HFFc6 (cell line): ENCODE measurements around the gene IRX2. TPM values are rescaled to one million over a fixed set of nuclear protein-coding genes. Genes with fewer than 3 reads are reported as not detected.

Experiments used
- DNase-seq: peaks from one replicate; pipeline ENCODE4 v3.0.0-alpha.2; 2018
- H3K27ac Mint-ChIP-seq: 2 replicates; pipeline ENCODE4 v1.8.0; 2020; ENCODE audit warnings: mild to moderate bottlenecking, mixed read lengths
- H3K27me3 Mint-ChIP-seq: 2 replicates; pipeline ENCODE4 v1.8.0; 2021; ENCODE audit warnings: mild to moderate bottlenecking, moderate library complexity, mixed read lengths; ENCODE audit not compliant: insufficient read depth
- H3K36me3 Mint-ChIP-seq: 2 replicates; pipeline ENCODE4 v1.8.0; 2021; ENCODE audit warnings: low read depth, mixed read lengths
- H3K4me1 Mint-ChIP-seq: 2 replicates; pipeline ENCODE4 v1.8.0; 2020; ENCODE audit warnings: low read depth, mixed read lengths
- H3K4me3 Mint-ChIP-seq: 2 replicates; pipeline ENCODE4 v1.8.0; 2020; ENCODE audit warnings: mild to moderate bottlenecking, moderate library complexity, mixed read lengths
- H3K9me3 Mint-ChIP-seq: 2 replicates; pipeline ENCODE4 v1.8.0; 2020; ENCODE audit warnings: mild to moderate bottlenecking, mixed read lengths
- CTCF ChIP-seq: fragments of 200-600 bp; sonication (generic); IDR thresholded peaks from 2 replicates; pipeline ENCODE4 v1.5.0; 2021; ENCODE audit warnings: antibody characterized with exemption, mild to moderate bottlenecking
- total RNA-seq, 6 experiments: library from RNA; stranded (reverse); fragmentation: NEBNext Ultra II Directional; extraction: Animal tissue kit (Norgen Biotek cat#: 25700); gene quantifications; 2 replicates in 1 of 6; 3 replicates in 5 of 6; pipeline ENCODE4 v1.2.3, GENCODE V29; 2021

Gene IRX2
- total RNA-seq, 6 experiments from 2014 or later: 2.8 to 5.5 (median 3.5) TPM

GRCh38 chr5:2703615-2704014 lies 47.9 kb downstream of the IRX2 start:
- H3K27ac Mint-ChIP-seq: no peak overlapping the region

GRCh38 chr5:2703041-2703440 lies 48.4 kb downstream of the IRX2 start:
- no peak for TF ChIP-seq CTCF

More at GRCh38 chr5:2703615-2704014, 47.9 kb downstream of the IRX2 start:
- Mint-ChIP-seq H3K9me3 (peaks cover 17% of the 10 kb centered on the region), H3K4me3 (no peak overlapping the region), H3K4me1 (no peaks in the 10 kb centered on the region), H3K36me3 (peaks cover 5% of the 10 kb centered on the region; the same call in 1 of the 2 replicates), H3K27me3 (peaks cover 13% of the 10 kb centered on the region)
- no peak for DNase-seq
- no peak for TF ChIP-seq CTCF

GRCh38 chr5:2702096-2702879 lies 49.2 kb downstream of the IRX2 start:
- H3K9me3 Mint-ChIP-seq: peaks cover 28% of the 10 kb centered on the region

More at GRCh38 chr5:2703041-2703440, 48.4 kb downstream of the IRX2 start:
- Mint-ChIP-seq H3K4me3 (no peak overlapping the region), H3K9me3 (peaks cover 21% of the 10 kb centered on the region), H3K27ac (no peak overlapping the region), H3K36me3 (peaks cover 5% of the 10 kb centered on the region; the same call in 1 of the 2 replicates), H3K4me1 (no peaks in the 10 kb centered on the region), H3K27me3 (peaks cover 13% of the 10 kb centered on the region)
- no peak for DNase-seq

GRCh38 chr5:2701592-2701991 lies 49.9 kb downstream of the IRX2 start:
- peaks cover 7% of the 10 kb centered on the region for H3K27me3 Mint-ChIP-seq
- no peaks in the 10 kb centered on the region for H3K4me1 Mint-ChIP-seq
- peaks cover 9% of the 10 kb centered on the region for H3K36me3 Mint-ChIP-seq
- no peak overlapping the region for H3K4me3 Mint-ChIP-seq
- no peak for TF ChIP-seq CTCF
- DNase-seq: no peak
- H3K27ac Mint-ChIP-seq: no peak overlapping the region
- peaks cover 33% of the 10 kb centered on the region for H3K9me3 Mint-ChIP-seq

More at GRCh38 chr5:2702096-2702879, 49.2 kb downstream of the IRX2 start:
- peaks cover 12% of the 10 kb centered on the region for H3K27me3 Mint-ChIP-seq
- H3K4me1 Mint-ChIP-seq: no peaks in the 10 kb centered on the region
- no peak overlapping the region for H3K27ac Mint-ChIP-seq
- no peak for DNase-seq
- no peak for TF ChIP-seq CTCF
- peaks cover 9% of the 10 kb centered on the region for H3K36me3 Mint-ChIP-seq
- H3K4me3 Mint-ChIP-seq: no peak overlapping the region

- TF ChIP-seq CTCF: no peak
- Mint-ChIP-seq H3K27me3 (peaks cover 7% of the 10 kb centered on the region), H3K4me1 (no peaks in the 10 kb centered on the region), H3K9me3 (peaks cover 37% of the 10 kb centered on the region), H3K27ac (no peak overlapping the region), H3K4me3 (no peak overlapping the region), H3K36me3 (peaks cover 9% of the 10 kb centered on the region)
- no peak for DNase-seq
Observed at GRCh38 chr5:2700876-2701275, 50.6 kb downstream of the IRX2 start.
